OCI-LY3 (cell line): ENCODE measurements around the gene TRIM60.

Source experiments
- H2AFZ ChIP-seq: fragments of 200-600, 300-600 bp; shearing (Covaris generic); 2 replicates; pipeline ENCODE4 v1.6.0; 2014; ENCODE audit warnings: antibody characterized with exemption, low read depth, low read length
- H3K27ac ChIP-seq: fragments of 200-600, 300-600 bp; sonication (generic); 2 replicates; pipeline ENCODE4 v1.5.1; 2014; ENCODE audit warnings: mild to moderate bottlenecking, low read length, moderate library complexity, mixed read lengths
- H3K27me3 ChIP-seq: fragments of 200-600, 300-600 bp; sonication (generic); 2 replicates; pipeline ENCODE4 v1.6.1; 2014; ENCODE audit warnings: low read depth, low read length, mixed read lengths
- H3K36me3 ChIP-seq: fragments of 200-600, 300-600 bp; sonication (generic); replicated peaks from 2 replicates; pipeline ENCODE3; 2014; ENCODE audit warnings: low read depth, low read length, mixed read lengths
- H3K4me1 ChIP-seq: fragments of 300-600, 200-600 bp; sonication (generic); 2 replicates; pipeline ENCODE4 v1.6.1; 2014; ENCODE audit warnings: low read length, mixed read lengths
- H3K4me2 ChIP-seq: fragments of 200-600, 300-600 bp; sonication (generic); 2 replicates; pipeline ENCODE4 v1.6.1; 2014; ENCODE audit warnings: low read length, mixed read lengths
- H3K4me3 ChIP-seq: fragments of 300-600, 200-600 bp; sonication (generic); 2 replicates; pipeline ENCODE4 v1.5.1; 2014; ENCODE audit warnings: antibody characterized with exemption, mild to moderate bottlenecking, low read length, moderate library complexity
- H3K79me2 ChIP-seq: fragments of 300-600, 200-600 bp; shearing (Covaris generic); 2 replicates; pipeline ENCODE4 v1.6.1; 2014; ENCODE audit warnings: mild to moderate bottlenecking, low read length, mixed read lengths
- H3K9ac ChIP-seq: fragments of 300-600, 200-600 bp; shearing (Covaris generic); 2 replicates; pipeline ENCODE4 v1.6.0; 2014; ENCODE audit warnings: mild to moderate bottlenecking, low read length, moderate library complexity
- H3K9me3 ChIP-seq: fragments of 200-600, 300-600 bp; shearing (Covaris generic); 2 replicates; pipeline ENCODE4 v1.6.1; 2014; ENCODE audit warnings: low read length, mixed read lengths; ENCODE audit not compliant: insufficient read depth
- H4K20me1 ChIP-seq: fragments of 200-600, 300-600 bp; sonication (generic); 2 replicates; pipeline ENCODE4 v1.6.1; 2016; ENCODE audit warnings: low read length, mixed read lengths; ENCODE audit not compliant: insufficient read depth
- EZH2phosphoT487 ChIP-seq: fragments of 200-600 bp; shearing (Covaris generic); IDR thresholded peaks from 2 replicates; pipeline ENCODE4 v1.6.1; 2018; ENCODE audit warnings: antibody characterized with exemption, mixed run types, low read depth
- TF ChIP-seq, protein P1 (sequence below): fragments of 200-600, 300-600 bp; sonication (generic); IDR thresholded peaks from 2 replicates; pipeline ENCODE4 v1.5.1; 2014; ENCODE audit warnings: antibody characterized with exemption, low read length, low read depth

Gene TRIM60

DNA sequence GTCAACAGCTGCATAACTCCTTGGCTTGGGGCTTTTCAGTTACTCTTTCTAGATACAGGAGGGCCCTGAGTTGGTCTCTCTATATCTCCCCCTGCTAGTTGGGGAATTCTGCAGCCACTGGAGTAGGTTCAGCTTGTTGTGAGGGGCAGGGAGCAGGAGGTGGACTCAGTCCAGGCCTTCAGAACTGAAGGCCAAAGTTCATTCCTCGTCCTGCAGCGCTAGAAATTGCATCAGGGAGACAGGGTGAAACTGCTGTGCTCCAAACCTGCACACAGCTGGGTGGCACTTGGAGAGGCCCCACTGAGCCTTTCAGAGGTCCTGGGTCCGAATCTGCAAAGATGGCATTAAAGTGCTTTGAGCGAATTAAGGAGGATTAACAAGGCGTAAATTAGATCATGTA, 24.9 kb upstream of the TRIM60 start:
- Histone ChIP-seq H3K4me1 (no peaks in the 10 kb centered on the region), H3K27ac (no peak overlapping the region), H4K20me1 (no peaks in the 10 kb centered on the region), H3K9ac (no peak overlapping the region), H3K79me2 (no peaks in the 10 kb centered on the region), H3K9me3 (no peaks in the 10 kb centered on the region), H3K4me3 (no peak overlapping the region), H3K27me3 (peaks cover 17% of the 10 kb centered on the region; the same call in 1 of the 2 replicates), H2AFZ (no peak overlapping the region), H3K36me3 (no peaks in the 10 kb centered on the region), H3K4me2 (no peak overlapping the region)
- TF ChIP-seq, protein P1, sequence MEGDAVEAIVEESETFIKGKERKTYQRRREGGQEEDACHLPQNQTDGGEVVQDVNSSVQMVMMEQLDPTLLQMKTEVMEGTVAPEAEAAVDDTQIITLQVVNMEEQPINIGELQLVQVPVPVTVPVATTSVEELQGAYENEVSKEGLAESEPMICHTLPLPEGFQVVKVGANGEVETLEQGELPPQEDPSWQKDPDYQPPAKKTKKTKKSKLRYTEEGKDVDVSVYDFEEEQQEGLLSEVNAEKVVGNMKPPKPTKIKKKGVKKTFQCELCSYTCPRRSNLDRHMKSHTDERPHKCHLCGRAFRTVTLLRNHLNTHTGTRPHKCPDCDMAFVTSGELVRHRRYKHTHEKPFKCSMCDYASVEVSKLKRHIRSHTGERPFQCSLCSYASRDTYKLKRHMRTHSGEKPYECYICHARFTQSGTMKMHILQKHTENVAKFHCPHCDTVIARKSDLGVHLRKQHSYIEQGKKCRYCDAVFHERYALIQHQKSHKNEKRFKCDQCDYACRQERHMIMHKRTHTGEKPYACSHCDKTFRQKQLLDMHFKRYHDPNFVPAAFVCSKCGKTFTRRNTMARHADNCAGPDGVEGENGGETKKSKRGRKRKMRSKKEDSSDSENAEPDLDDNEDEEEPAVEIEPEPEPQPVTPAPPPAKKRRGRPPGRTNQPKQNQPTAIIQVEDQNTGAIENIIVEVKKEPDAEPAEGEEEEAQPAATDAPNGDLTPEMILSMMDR: no peak
- no peak for TF ChIP-seq EZH2phosphoT487

DNA sequence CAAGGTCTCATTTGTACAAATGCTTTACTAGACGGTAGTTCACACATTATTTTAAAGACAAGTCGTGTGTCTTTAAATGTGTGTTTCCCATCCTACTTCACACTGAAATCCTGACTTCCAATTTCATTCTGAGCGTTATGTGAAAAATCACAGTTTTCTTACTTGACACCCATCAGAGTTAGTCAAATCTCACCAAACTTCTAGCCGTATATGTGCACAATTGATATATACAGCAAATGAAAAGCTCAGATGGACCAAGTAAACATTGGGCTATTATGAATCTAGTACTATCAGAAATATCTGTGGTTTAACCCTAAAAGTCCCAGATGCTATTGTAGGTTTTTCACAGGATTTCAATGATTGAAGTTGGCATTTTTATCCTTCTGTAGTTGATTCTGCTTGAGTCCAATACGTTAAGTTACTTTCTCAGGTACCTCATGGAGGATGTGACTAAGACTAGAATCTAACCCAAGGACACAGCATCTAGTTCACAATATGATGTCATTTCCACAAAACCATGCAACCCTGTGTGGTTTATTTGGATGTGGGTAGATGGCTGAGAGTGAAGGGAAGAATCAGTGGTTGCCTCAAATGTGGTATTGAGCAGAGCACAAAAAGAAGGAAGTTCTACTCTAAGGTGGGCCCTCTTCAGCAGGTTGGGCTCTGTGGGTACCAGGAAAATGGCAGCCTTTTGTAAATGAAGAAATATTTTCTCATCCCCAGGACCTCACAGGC, 22.1 kb upstream of the TRIM60 start:
- H3K9me3 ChIP-seq: no peaks in the 10 kb centered on the region

DNA sequence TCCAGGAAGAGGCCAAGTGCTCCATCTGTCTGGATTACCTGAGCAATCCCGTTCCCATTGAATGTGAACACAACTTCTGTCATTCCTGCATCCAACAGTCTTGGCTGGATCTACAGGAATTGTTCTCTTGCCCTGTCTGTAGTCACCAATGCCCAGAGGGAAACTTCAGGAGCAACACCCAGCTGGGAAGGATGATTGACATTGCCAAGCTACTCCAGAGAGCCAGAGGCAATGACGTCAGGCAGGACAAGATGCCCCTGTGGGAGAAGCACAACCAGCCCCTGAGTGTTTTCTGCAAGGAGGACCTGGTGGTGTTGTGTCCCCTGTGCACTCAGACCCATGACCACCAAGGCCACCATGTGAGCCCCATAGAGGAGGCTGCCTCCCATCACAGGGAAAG, 21.3 kb upstream of the TRIM60 start:
- no peak overlapping the region for H3K4me2 ChIP-seq
- no peak overlapping the region for H3K9ac ChIP-seq
- H3K27me3 ChIP-seq: 0 out of 2 replicates have a peak, but pooled peaks cover 9% of the 10 kb centered on the region
- H2AFZ ChIP-seq: no peak overlapping the region
- TF ChIP-seq, protein P1: no peak
- no peaks in the 10 kb centered on the region for H3K4me1 ChIP-seq
- H3K36me3 ChIP-seq: no peaks in the 10 kb centered on the region
- H3K79me2 ChIP-seq: no peaks in the 10 kb centered on the region
- H3K27ac ChIP-seq: no peak overlapping the region
- no peaks in the 10 kb centered on the region for H4K20me1 ChIP-seq
- no peak overlapping the region for H3K4me3 ChIP-seq
- H3K9me3 ChIP-seq: no peaks in the 10 kb centered on the region

More for the DNA sequence above, 22.1 kb upstream of the TRIM60 start:
- Histone ChIP-seq H3K4me1 (no peaks in the 10 kb centered on the region), H3K27ac (no peak overlapping the region), H3K4me3 (no peak overlapping the region), H3K4me2 (no peak overlapping the region), H3K27me3 (0 out of 2 replicates have a peak, but pooled peaks cover 9% of the 10 kb centered on the region), H2AFZ (no peak overlapping the region), H3K79me2 (no peaks in the 10 kb centered on the region), H4K20me1 (no peaks in the 10 kb centered on the region), H3K9ac (no peak overlapping the region), H3K36me3 (no peaks in the 10 kb centered on the region)
- TF ChIP-seq EZH2phosphoT487: no peak
- TF ChIP-seq, protein P1: no peak

DNA sequence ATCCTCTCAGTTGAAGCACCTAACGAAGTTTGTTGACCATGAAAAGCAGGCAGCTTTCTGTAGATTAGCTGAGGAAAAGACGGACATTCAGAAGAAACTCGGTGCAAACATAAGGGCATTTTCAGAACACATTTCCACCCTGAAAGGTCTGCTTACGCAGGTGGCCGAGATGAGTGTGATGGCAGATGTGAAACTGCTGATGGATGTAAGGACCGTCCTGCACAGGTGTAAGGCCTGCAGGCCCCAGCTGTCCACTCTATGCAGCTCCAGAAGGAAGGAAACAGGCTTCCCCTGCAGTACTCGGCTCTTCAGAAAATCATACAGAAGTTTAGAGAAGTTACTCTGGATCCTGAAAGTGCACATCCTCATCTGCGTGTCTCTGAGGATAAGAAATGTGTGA, 20.8 kb upstream of the TRIM60 start:
- 0 out of 2 replicates have a peak overlapping the region, but pooled peaks have one; percentile 6 for H2AFZ ChIP-seq
- 0 out of 2 replicates have a peak, but pooled peaks cover 9% of the 10 kb centered on the region for H3K27me3 ChIP-seq
- no peak for TF ChIP-seq EZH2phosphoT487
- TF ChIP-seq, protein P1: no peak
- H3K4me3 ChIP-seq: no peak overlapping the region
- no peaks in the 10 kb centered on the region for H4K20me1 ChIP-seq
- no peaks in the 10 kb centered on the region for H3K36me3 ChIP-seq
- H3K4me1 ChIP-seq: no peaks in the 10 kb centered on the region
- H3K27ac ChIP-seq: no peak overlapping the region
- no peak overlapping the region for H3K4me2 ChIP-seq
- H3K9me3 ChIP-seq: no peaks in the 10 kb centered on the region
- no peak overlapping the region for H3K9ac ChIP-seq
- H3K79me2 ChIP-seq: no peaks in the 10 kb centered on the region
